Measurements from ENCODE around the gene PTPRG.

Gene PTPRG

DNA sequence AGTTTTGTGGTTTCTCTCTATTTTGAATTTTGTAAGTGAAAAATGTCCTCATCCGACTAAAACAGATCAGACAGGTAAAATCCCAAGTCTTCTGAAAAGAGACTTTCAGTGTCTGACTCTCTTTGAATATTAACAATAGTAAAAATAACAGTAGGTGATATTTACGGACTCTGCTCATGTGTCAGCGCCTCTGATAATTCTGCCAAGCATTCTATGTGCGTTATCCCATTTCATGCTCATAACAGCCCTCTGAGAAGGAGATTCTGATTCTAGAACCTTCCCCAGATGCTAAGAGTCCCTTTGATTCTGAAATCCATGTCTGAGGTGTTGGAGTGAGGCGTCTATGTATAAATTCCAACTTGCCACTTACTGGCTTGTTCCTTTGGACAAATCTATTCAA lies 529.1 kb downstream of the PTPRG start:
- no peak overlapping the region for H3K9ac ChIP-seq (ENCODE audit: low read depth, low read length)
- H3K27me3 ChIP-seq (ENCODE audit: insufficient read depth, low read length): no peaks in the 10 kb centered on the region
- H3K36me3 ChIP-seq (ENCODE audit: insufficient read depth, low read depth, low read length): no peaks in the 10 kb centered on the region
- H3K4me1 ChIP-seq (ENCODE audit: insufficient read depth, low read length): no peaks in the 10 kb centered on the region
- no peak overlapping the region for H3K27ac ChIP-seq (ENCODE audit: low read length)
- H3K4me3 ChIP-seq (ENCODE audit: low read length): no peak overlapping the region
- no peaks in the 10 kb centered on the region for H3K9me3 ChIP-seq (ENCODE audit: insufficient read depth, low read depth, low read length)

DNA sequence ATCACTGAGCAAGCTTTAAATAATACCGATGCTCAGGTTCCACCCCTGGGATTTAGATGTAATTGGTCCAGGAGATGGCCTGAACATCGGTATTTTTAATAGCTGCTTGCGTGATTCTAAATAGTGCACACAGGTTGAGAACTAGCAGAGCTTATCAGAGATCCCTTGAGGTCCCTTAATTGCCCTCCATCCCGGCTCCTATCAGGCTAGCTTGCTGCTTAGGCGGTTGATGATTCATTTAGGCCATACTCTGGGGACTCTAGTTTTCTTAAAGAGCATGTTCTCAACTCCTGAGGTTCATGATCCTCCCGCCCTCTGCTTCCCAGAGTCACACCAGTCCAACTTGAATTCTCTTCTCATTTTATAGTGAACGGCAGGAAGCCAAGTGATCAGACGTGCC lies 531.7 kb downstream of the PTPRG start:
- Histone ChIP-seq H3K27me3 (ENCODE audit: insufficient read depth, low read length) (no peaks in the 10 kb centered on the region), H3K9me3 (ENCODE audit: insufficient read depth, low read depth, low read length) (no peaks in the 10 kb centered on the region), H3K36me3 (ENCODE audit: insufficient read depth, low read depth, low read length) (no peaks in the 10 kb centered on the region), H3K4me1 (ENCODE audit: insufficient read depth, low read length) (no peaks in the 10 kb centered on the region), H3K27ac (ENCODE audit: low read length) (no peak overlapping the region), H3K9ac (ENCODE audit: low read depth, low read length) (no peak overlapping the region), H3K4me3 (ENCODE audit: low read length) (no peak overlapping the region)

- no peak overlapping the region for H3K4me3 ChIP-seq (ENCODE audit: low read length)
- H3K27ac ChIP-seq (ENCODE audit: low read length): no peak overlapping the region
- H3K27me3 ChIP-seq (ENCODE audit: insufficient read depth, low read length): no peaks in the 10 kb centered on the region
- no peaks in the 10 kb centered on the region for H3K36me3 ChIP-seq (ENCODE audit: insufficient read depth, low read depth, low read length)
- H3K4me1 ChIP-seq (ENCODE audit: insufficient read depth, low read length): no peaks in the 10 kb centered on the region
- H3K9ac ChIP-seq (ENCODE audit: low read depth, low read length): no peak overlapping the region
- H3K9me3 ChIP-seq (ENCODE audit: insufficient read depth, low read depth, low read length): no peaks in the 10 kb centered on the region
Measured at GRCh38 chr3:62094461-62094860, 533.1 kb downstream of the PTPRG start.

DNA sequence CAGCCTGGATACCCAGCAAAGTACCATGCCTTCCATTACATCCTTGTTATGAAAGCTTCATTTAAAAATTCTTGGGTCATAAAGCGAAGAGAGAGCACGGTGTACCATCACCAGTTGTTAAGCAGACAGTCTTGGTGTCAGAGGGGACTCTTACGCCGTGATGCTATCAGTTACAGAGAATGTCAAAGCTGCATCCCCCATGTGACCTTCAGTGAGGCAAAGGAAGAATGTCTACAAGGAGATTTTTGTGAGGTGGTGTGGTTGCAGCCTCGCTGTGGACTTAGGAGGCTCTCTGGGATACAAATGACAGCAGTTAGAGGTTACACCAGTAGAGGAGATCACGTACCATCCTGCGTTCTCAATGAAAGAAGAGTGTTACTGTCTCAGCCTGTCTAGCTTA lies 533.7 kb downstream of the PTPRG start:
- no peaks in the 10 kb centered on the region for H3K36me3 ChIP-seq (ENCODE audit: insufficient read depth, low read depth, low read length)
- H3K27me3 ChIP-seq (ENCODE audit: insufficient read depth, low read length): no peaks in the 10 kb centered on the region
- no peak overlapping the region for H3K27ac ChIP-seq (ENCODE audit: low read length)
- H3K4me3 ChIP-seq (ENCODE audit: low read length): no peak overlapping the region
- no peak overlapping the region for H3K9ac ChIP-seq (ENCODE audit: low read depth, low read length)
- no peaks in the 10 kb centered on the region for H3K4me1 ChIP-seq (ENCODE audit: insufficient read depth, low read length)
- no peaks in the 10 kb centered on the region for H3K9me3 ChIP-seq (ENCODE audit: insufficient read depth, low read depth, low read length)

DNA sequence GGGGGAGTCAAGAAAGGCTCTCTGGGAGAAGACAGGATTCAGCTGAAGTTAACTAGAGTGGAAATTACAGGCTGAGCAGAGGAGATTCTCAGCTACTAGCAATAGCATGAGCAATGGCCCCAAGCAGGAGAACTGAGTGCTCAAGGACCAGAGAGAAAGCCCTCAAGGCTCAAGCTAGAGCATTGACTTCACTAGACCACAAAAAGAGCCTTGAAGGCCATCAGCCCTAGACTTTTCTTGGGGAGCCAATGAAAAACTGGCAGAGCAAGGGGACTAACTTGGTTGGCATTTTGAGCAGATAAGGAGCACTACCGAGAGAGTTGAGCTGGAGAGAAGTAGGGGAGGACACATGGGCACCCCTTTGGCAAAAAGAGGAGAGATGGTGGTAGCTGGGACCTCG lies 534.4 kb downstream of the PTPRG start:
- Histone ChIP-seq H3K9ac (ENCODE audit: low read depth, low read length) (no peak overlapping the region), H3K4me3 (ENCODE audit: low read length) (no peak overlapping the region), H3K4me1 (ENCODE audit: insufficient read depth, low read length) (no peaks in the 10 kb centered on the region), H3K9me3 (ENCODE audit: insufficient read depth, low read depth, low read length) (no peaks in the 10 kb centered on the region), H3K27me3 (ENCODE audit: insufficient read depth, low read length) (no peaks in the 10 kb centered on the region), H3K36me3 (ENCODE audit: insufficient read depth, low read depth, low read length) (no peaks in the 10 kb centered on the region), H3K27ac (ENCODE audit: low read length) (no peak overlapping the region)

DNA sequence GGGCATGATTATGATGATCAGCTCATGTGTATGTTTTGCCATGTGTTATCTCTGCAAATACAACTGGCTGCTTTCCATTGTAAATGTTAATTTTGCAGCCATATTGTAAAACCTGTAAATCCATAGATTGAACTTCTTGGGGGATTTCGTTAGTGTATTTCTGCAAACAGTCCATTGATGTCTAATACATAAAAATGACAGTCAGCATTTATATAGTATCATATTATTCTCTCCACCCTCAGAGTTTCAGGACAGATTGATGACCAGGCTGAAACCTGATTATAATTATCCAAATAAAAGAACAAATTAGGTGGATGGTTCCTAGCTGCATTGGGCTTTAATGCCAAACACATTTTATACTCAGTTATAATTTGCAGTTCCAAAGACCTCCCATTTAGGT lies 535.1 kb downstream of the PTPRG start:
- Histone ChIP-seq H3K4me3 (ENCODE audit: low read length) (no peak overlapping the region), H3K9ac (ENCODE audit: low read depth, low read length) (no peak overlapping the region), H3K4me1 (ENCODE audit: insufficient read depth, low read length) (no peaks in the 10 kb centered on the region), H3K9me3 (ENCODE audit: insufficient read depth, low read depth, low read length) (no peaks in the 10 kb centered on the region), H3K27me3 (ENCODE audit: insufficient read depth, low read length) (no peaks in the 10 kb centered on the region), H3K36me3 (ENCODE audit: insufficient read depth, low read depth, low read length) (no peaks in the 10 kb centered on the region), H3K27ac (ENCODE audit: low read length) (no peak overlapping the region)

- no peaks in the 10 kb centered on the region for H3K4me1 ChIP-seq (ENCODE audit: insufficient read depth, low read length)
- H3K36me3 ChIP-seq (ENCODE audit: insufficient read depth, low read depth, low read length): no peaks in the 10 kb centered on the region
- no peaks in the 10 kb centered on the region for H3K27me3 ChIP-seq (ENCODE audit: insufficient read depth, low read length)
- H3K4me3 ChIP-seq (ENCODE audit: low read length): no peak overlapping the region
- no peak overlapping the region for H3K9ac ChIP-seq (ENCODE audit: low read depth, low read length)
- no peaks in the 10 kb centered on the region for H3K9me3 ChIP-seq (ENCODE audit: insufficient read depth, low read depth, low read length)
- H3K27ac ChIP-seq (ENCODE audit: low read length): no peak overlapping the region
Measured at GRCh38 chr3:62097121-62097520, 535.8 kb downstream of the PTPRG start.

DNA sequence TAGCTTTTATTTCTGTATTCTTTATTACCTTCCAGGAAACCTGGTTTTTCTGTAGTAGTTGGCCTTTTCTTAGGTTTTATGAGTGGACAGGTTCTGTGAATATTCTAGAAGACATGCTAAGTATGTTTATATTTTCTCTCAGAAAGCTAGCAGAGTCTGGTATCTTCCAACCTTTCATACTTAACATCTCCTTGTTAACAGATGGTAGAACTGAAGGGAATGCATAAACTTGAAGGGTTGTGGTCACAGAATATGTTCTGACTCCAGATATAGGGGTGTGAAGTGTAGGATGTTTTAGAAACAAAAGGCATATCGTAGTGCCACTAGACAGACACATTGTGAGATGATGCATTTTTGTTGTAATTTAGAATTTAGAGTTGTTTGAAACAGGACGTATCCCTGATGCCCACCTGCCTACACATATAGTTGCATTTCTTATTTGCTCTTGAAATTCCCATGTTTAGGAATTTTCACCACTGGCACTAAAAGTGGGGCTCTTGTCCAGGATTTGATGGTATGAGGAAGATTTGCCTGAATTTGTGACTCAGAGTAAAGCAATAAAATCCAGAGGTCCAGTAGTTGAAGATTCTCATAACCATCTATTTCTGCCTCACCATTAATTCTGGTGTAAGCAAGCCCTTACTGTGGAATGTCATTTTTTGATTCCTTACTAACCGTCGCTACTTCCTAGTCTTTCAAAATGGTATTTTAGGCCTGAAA lies 537.4 kb downstream of the PTPRG start:
- Histone ChIP-seq H3K36me3 (ENCODE audit: insufficient read depth, low read depth, low read length) (no peaks in the 10 kb centered on the region), H3K4me1 (ENCODE audit: insufficient read depth, low read length) (no peaks in the 10 kb centered on the region), H3K27ac (ENCODE audit: low read length) (no peak overlapping the region), H3K4me3 (ENCODE audit: low read length) (no peak overlapping the region), H3K9me3 (ENCODE audit: insufficient read depth, low read depth, low read length) (no peaks in the 10 kb centered on the region), H3K27me3 (ENCODE audit: insufficient read depth, low read length) (no peaks in the 10 kb centered on the region), H3K9ac (ENCODE audit: low read depth, low read length) (no peak overlapping the region)

- Histone ChIP-seq H3K9me3 (ENCODE audit: insufficient read depth, low read depth, low read length) (no peaks in the 10 kb centered on the region), H3K27ac (ENCODE audit: low read length) (no peak overlapping the region), H3K4me1 (ENCODE audit: insufficient read depth, low read length) (no peaks in the 10 kb centered on the region), H3K36me3 (ENCODE audit: insufficient read depth, low read depth, low read length) (no peaks in the 10 kb centered on the region), H3K4me3 (ENCODE audit: low read length) (no peak overlapping the region), H3K27me3 (ENCODE audit: insufficient read depth, low read length) (no peaks in the 10 kb centered on the region), H3K9ac (ENCODE audit: low read depth, low read length) (no peak overlapping the region)
Measured at GRCh38 chr3:62100282-62100989, 539.1 kb downstream of the PTPRG start.

DNA sequence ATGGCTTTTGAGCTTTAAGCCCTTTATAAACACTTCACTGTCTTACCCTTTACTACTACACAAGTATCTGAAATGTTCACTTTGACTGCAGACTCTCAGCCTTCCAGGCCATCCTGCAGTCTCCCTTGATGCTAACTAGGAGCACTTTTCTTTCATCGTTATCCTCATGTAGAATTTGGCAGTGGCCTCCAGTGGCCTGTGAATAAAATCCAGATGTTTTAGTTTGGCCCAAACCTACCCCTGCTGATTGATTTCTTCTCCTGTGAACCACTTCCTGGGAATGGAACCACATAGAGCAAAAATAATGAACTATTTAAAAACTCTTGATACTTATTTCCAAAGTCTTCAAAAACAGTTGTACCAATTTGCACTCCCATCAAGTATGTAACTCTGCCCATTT lies 540.1 kb downstream of the PTPRG start:
- H3K9me3 ChIP-seq (ENCODE audit: insufficient read depth, low read depth, low read length): no peaks in the 10 kb centered on the region
- no peaks in the 10 kb centered on the region for H3K36me3 ChIP-seq (ENCODE audit: insufficient read depth, low read depth, low read length)
- H3K9ac ChIP-seq (ENCODE audit: low read depth, low read length): no peak overlapping the region
- no peaks in the 10 kb centered on the region for H3K4me1 ChIP-seq (ENCODE audit: insufficient read depth, low read length)
- H3K27me3 ChIP-seq (ENCODE audit: insufficient read depth, low read length): no peaks in the 10 kb centered on the region
- H3K4me3 ChIP-seq (ENCODE audit: low read length): no peak overlapping the region
- no peak overlapping the region for H3K27ac ChIP-seq (ENCODE audit: low read length)

GRCh38 chr3:62103531-62103930 lies 542.2 kb downstream of the PTPRG start:
- Histone ChIP-seq H3K36me3 (ENCODE audit: insufficient read depth, low read depth, low read length) (no peaks in the 10 kb centered on the region), H3K9ac (ENCODE audit: low read depth, low read length) (no peak overlapping the region), H3K4me3 (ENCODE audit: low read length) (no peak overlapping the region), H3K9me3 (ENCODE audit: insufficient read depth, low read depth, low read length) (no peaks in the 10 kb centered on the region), H3K4me1 (ENCODE audit: insufficient read depth, low read length) (no peaks in the 10 kb centered on the region), H3K27ac (ENCODE audit: low read length) (no peak overlapping the region), H3K27me3 (ENCODE audit: insufficient read depth, low read length) (no peaks in the 10 kb centered on the region)

DNA sequence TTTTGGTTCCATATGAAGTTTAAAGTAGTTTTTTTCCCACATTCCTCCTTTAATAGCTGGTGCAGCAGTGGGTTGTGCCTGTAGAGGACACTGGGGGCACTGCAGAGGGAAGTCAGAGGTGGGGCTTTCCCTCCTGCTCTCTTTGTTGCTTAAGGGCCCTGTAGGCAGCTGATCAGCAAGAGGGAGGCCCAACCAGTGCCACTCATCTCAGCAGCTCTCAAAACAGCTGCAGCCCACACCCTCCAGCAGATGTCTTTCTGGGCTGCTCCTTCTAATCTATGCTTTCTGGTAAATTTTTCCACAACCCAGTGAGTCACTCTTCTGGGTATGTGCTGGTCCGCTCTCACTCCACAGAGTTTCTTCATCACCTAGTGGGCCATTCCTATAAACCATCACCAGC lies 548.2 kb downstream of the PTPRG start:
- no peak overlapping the region for H3K27ac ChIP-seq (ENCODE audit: low read length)
- no peak overlapping the region for H3K9ac ChIP-seq (ENCODE audit: low read depth, low read length)
- H3K9me3 ChIP-seq (ENCODE audit: insufficient read depth, low read depth, low read length): no peaks in the 10 kb centered on the region

More for the DNA sequence above, 548.2 kb downstream of the PTPRG start:
- Histone ChIP-seq H3K4me3 (ENCODE audit: low read length) (no peak overlapping the region), H3K27me3 (ENCODE audit: insufficient read depth, low read length) (no peaks in the 10 kb centered on the region), H3K4me1 (ENCODE audit: insufficient read depth, low read length) (no peaks in the 10 kb centered on the region), H3K36me3 (ENCODE audit: insufficient read depth, low read depth, low read length) (no peaks in the 10 kb centered on the region)

Measured in iPS-20b (cell line).